GM18511 (cell line): Measurements from ENCODE around the gene GRK5.

Experiments used
- ATAC-seq: cut with Tn5 transposase; IDR thresholded peaks from one replicate; pipeline ENCODE4 v1.9.1; 2021; ENCODE audit warnings: mild to moderate bottlenecking, moderate library complexity; ENCODE audit not compliant: unreplicated experiment

The GRK5 gene

GRCh38 chr10:119197921-119198320, 9.4 kb upstream of the GRK5 start:
- ATAC-seq: no peak

- ATAC-seq: no peak
Measured at GRCh38 chr10:119198438-119198837, 8.9 kb upstream of the GRK5 start.

- ATAC-seq: no peak
Measured at GRCh38 chr10:119199231-119199992, 8.0 kb upstream of the GRK5 start.

- no peak for ATAC-seq
Measured at GRCh38 chr10:119201233-119201632, 6.1 kb upstream of the GRK5 start.

- no peak for ATAC-seq
Measured at GRCh38 chr10:119203006-119203405, 4.4 kb upstream of the GRK5 start.

- peak; percentile 35 for ATAC-seq
Measured at GRCh38 chr10:119205894-119206602, 1.3 kb upstream of the GRK5 start.

GRCh38 chr10:119206603-119207365, 587 bp upstream of the GRK5 start:
- ATAC-seq: peak; percentile 67

- peak; percentile 2 for ATAC-seq
Measured at GRCh38 chr10:119207713-119208552, 562 bp downstream of the GRK5 start.

- ATAC-seq: no peak
Measured at GRCh38 chr10:119208553-119208940, 1.2 kb downstream of the GRK5 start.

GRCh38 chr10:119209035-119209735, 1.8 kb downstream of the GRK5 start:
- no peak for ATAC-seq

GRCh38 chr10:119209736-119210355, 2.5 kb downstream of the GRK5 start:
- ATAC-seq: no peak

- ATAC-seq: no peak
Measured at GRCh38 chr10:119210633-119211032, 3.3 kb downstream of the GRK5 start.

- ATAC-seq: no peak
Measured at GRCh38 chr10:119211176-119211575, 3.8 kb downstream of the GRK5 start.

GRCh38 chr10:119211625-119212441, 4.5 kb downstream of the GRK5 start:
- no peak for ATAC-seq

GRCh38 chr10:119215371-119215770, 8.0 kb downstream of the GRK5 start:
- no peak for ATAC-seq

- ATAC-seq: no peak
Measured at GRCh38 chr10:119216127-119216526, 8.8 kb downstream of the GRK5 start.

GRCh38 chr10:119217401-119217800, 10.0 kb downstream of the GRK5 start:
- ATAC-seq: no peak

GRCh38 chr10:119217991-119218490, 10.7 kb downstream of the GRK5 start:
- no peak for ATAC-seq

- no peak for ATAC-seq
Measured at GRCh38 chr10:119219871-119220270, 12.5 kb downstream of the GRK5 start.
